AG04449 (cell line): ENCODE measurements around the gene SEMA5A.

Experiments
- CTCF ChIA-PET: fragments of 350-600 bp; formaldehyde crosslinking; extraction: SDS; loops from one replicate; lab custom pipeline; 2021; ENCODE audit warnings: antibody characterized with exemption; lab: Yijun Ruan, JAX
- POLR2A ChIA-PET: fragments of 400-600, 350-600 bp; formaldehyde crosslinking; extraction: SDS; loops from one replicate; lab custom pipeline; 2020; ENCODE audit warnings: antibody characterized with exemption, inconsistent platforms; lab: Yijun Ruan, JAX
- DNase-seq: peaks from one replicate; pipeline ENCODE4 v3.0.0-alpha.2; 2010; ENCODE audit warnings: low read depth, low spot score
- H3K4me3 ChIP-seq: 2 replicates; pipeline ENCODE4 v1.5.1; 2011; ENCODE audit warnings: low read depth, mild to moderate bottlenecking, control low read depth, low read length
- TF ChIP-seq, protein P1 (sequence below): IDR thresholded peaks from one replicate; pipeline ENCODE4 v1.5.1; 2011; ENCODE audit warnings: mild to moderate bottlenecking, moderate library complexity, low read length, control low read depth, inconsistent platforms; ENCODE audit not compliant: insufficient read depth; ENCODE audit errors: missing control alignments

Gene SEMA5A

DNA sequence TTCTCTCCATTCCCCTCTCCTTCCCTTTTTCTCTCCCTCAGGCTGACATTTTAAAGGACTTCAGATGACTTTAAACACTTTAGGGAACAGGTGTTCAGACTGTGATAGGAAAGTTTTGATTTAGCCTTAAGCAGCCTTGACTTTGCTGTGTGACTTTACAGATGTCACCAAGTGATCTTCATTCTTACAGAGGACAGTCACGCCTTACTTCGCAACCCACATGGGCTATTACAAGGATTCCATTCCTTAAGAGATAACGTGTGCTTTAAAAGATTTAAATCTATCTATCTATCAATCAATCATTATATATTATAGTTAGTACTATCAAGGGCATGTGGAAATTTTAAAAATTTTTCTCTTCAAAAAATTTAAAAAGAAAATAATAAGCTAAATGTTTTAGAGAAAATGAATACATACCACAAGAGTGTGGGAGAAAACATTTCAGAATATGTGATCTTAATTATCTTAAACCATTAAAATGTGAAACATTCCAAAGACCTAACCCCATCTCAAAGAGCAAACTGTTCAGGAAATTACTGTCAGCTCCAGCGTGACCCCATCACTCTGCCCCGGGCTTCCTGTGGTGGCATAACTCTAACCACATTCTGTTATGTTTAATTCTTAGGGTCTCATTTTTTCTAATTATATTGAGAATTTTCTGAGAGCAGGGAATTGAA lies 530.5 kb downstream of the SEMA5A start:
- POLR2A ChIA-PET, result interaction anchor here (0.7 to 1.2 kb wide), 2 partner anchors 32 to 134 kb away, joined by 3 to 7 read pairs; no protein-coding TSS in a partner anchor
- no peak overlapping the region for H3K4me3 ChIP-seq
- peak; percentile 36 for DNase-seq
- TF ChIP-seq, protein P1, sequence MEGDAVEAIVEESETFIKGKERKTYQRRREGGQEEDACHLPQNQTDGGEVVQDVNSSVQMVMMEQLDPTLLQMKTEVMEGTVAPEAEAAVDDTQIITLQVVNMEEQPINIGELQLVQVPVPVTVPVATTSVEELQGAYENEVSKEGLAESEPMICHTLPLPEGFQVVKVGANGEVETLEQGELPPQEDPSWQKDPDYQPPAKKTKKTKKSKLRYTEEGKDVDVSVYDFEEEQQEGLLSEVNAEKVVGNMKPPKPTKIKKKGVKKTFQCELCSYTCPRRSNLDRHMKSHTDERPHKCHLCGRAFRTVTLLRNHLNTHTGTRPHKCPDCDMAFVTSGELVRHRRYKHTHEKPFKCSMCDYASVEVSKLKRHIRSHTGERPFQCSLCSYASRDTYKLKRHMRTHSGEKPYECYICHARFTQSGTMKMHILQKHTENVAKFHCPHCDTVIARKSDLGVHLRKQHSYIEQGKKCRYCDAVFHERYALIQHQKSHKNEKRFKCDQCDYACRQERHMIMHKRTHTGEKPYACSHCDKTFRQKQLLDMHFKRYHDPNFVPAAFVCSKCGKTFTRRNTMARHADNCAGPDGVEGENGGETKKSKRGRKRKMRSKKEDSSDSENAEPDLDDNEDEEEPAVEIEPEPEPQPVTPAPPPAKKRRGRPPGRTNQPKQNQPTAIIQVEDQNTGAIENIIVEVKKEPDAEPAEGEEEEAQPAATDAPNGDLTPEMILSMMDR, result no peak
- CTCF ChIA-PET, result interaction anchor here (1.4 kb wide), 1 partner anchor 9 kb away, joined by 5 read pairs; no protein-coding TSS in a partner anchor

DNA sequence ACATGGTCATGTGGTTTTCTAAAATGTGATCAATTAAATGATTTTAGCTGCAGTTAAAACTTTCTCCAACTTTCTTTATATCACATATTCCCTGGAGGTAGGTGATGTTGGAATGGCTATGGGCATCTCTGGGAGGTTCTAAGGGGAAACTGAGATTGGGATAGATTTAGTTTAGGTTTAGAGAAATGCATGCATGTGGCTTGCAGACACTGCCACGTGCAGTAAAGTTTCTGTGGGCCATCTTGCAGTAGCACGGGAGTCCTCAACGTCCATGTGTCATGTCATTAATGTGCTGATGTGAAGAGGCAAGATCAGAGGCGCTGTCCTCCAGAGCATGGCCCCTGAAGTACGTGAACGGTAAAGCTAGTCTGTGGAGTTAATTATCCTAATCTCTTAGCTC lies 532.7 kb downstream of the SEMA5A start:
- no peak for DNase-seq
- ChIA-PET POLR2A (interaction anchor here (0.5 to 0.6 kb wide), 2 partner anchors 43 to 1237 kb away, joined by 3 read pairs; partner anchors contain the start of genes ATPSCKMT and CCT5), CTCF (interaction anchor here (0.7 to 1.4 kb wide), 2 partner anchors 19 to 257 kb away, joined by 3 read pairs; no protein-coding TSS in a partner anchor)
- H3K4me3 ChIP-seq, result no peak overlapping the region
- TF ChIP-seq, protein P1, result no peak

DNA sequence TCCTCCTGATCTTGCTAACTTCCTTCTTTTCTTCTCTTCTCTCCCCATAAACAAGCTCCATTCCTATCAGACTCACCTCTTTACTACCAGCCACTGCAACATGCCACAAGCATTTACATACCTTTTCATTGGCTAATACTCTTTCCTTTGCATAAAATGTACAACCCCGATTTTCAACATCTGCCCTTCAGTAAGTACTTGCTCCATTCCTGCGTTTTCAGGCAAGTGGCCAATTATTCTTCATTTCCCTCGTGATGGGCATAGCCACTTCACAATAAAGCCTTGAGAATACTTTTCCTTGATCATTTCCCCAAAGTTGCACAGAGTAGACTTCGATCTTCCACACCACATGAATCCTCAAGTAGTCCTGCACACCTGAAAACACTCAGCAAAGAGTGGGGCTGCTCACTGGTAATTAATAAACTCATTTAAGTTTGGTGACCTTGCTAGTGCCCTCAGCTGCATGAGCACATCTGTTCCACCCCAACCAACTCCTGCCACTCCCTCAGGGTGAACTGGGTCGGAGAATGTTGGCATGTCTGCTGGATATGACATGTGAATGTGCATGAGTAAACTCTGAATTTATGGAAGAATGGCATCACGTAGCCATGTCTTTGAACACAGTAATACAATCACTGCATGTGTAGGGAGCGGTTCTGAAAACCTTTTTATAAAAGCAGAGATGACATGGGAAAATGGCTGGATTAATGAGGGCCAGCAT lies 535.8 kb downstream of the SEMA5A start:
- POLR2A ChIA-PET, result no interaction called here
- peak; percentile 55 for DNase-seq
- TF ChIP-seq, protein P1, result no peak
- CTCF ChIA-PET, result no interaction called here
- H3K4me3 ChIP-seq, result no peak overlapping the region

DNA sequence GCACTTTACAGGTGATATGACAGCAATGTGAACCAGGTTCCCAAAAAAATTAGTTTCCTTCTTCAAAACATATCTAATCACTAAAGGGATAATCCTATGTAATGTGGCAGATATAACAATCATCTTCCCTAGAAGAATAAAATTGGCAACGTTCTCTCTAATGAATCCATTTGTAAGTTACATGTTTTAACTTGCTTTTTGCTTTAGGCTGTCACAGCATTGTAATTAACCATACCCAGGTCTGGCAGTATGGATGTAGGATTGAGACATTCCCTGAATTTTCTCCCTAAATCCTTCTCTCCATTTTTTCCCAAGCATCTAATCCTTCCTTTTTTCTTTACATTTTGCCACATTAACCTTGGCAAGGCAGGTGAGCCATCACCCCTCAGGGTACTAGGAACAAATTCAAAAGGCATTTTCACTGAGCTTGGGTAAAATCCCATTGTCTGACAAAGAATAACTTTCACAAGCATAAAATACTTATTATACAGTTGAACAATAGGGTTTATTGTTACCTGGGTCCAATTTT lies 548.3 kb downstream of the SEMA5A start:
- no peak overlapping the region for H3K4me3 ChIP-seq
- CTCF ChIA-PET, result interaction anchor here (0.8 kb wide), 1 partner anchor 8 kb away, joined by 3 read pairs; no protein-coding TSS in a partner anchor
- POLR2A ChIA-PET, result no interaction called here

DNA sequence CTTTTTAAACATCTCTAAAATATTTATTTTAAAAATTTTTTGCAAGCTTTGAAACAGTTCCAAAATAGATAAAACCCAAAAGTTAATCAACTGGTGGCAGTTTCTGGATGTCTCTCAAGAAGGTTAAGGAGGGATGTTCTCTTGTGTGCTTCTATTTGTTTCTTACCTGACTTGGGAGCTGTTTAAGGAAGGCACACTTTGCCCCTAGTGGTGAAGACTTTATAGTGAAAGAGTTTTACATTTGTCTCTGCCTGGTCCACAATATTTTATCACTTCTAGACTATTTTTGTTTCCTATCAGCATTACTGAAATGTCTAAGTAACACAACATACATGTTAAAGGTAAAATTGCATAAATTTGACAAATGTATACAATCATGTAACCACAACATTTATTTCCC lies 552.8 kb downstream of the SEMA5A start:
- TF ChIP-seq, protein P1, result peak; percentile 37
- no peak for DNase-seq
- POLR2A ChIA-PET, result no interaction called here
- H3K4me3 ChIP-seq, result no peak overlapping the region
- CTCF ChIA-PET, result interaction anchor here (0.9 to 1.5 kb wide), 2 partner anchors 23 to 192 kb away, joined by 4 read pairs; no protein-coding TSS in a partner anchor

More for the DNA sequence above, 548.3 kb downstream of the SEMA5A start:
- no peak for DNase-seq
- TF ChIP-seq, protein P1, result no peak
